Measurements from ENCODE around the gene SDK1.

The SDK1 gene

GRCh38 chr7:4242706-4243105 lies 941.7 kb downstream of the SDK1 start:
- no peak for ATAC-seq (ENCODE audit: insufficient read depth, low read depth)
- no peaks in the 10 kb centered on the region for H3K4me1 ChIP-seq (ENCODE audit: insufficient read depth, low read length)
- H4K20me1 ChIP-seq (ENCODE audit: insufficient read depth, low read length): no peaks in the 10 kb centered on the region
- H3K27me3 ChIP-seq (ENCODE audit: insufficient read depth, low read length, poor library complexity): no peaks in the 10 kb centered on the region
- H3K4me2 ChIP-seq (ENCODE audit: insufficient read depth, low read length): no peak overlapping the region
- H3K4me3 ChIP-seq (ENCODE audit: low read depth in 1 of 2, low read length in 2 of 2): no peak overlapping the region
- no peaks in the 10 kb centered on the region for H3K36me3 ChIP-seq (ENCODE audit: insufficient read depth, low read length)
- H3K27ac ChIP-seq (ENCODE audit: low read length): no peak overlapping the region
- no peak for DNase-seq
- TF ChIP-seq CTCF (IDR thresholded peaks at IDR 0.05; ENCODE audit: borderline replicate concordance, extremely low read depth, low read length, poor library complexity, severe bottlenecking) (no peak), EZH2 (IDR thresholded peaks at IDR 0.05; ENCODE audit: borderline replicate concordance, low read depth, low read length, severe bottlenecking) (no peak)
- peaks cover 3% of the 10 kb centered on the region for H3K9me3 ChIP-seq (ENCODE audit: insufficient read depth, low read length, severe bottlenecking)
- H2AFZ ChIP-seq (ENCODE audit: low read depth, low read length): no peak overlapping the region
- H3K9ac ChIP-seq (ENCODE audit: low read depth, low read length): no peak overlapping the region
- H3K79me2 ChIP-seq (ENCODE audit: insufficient read depth, low read length): no peaks in the 10 kb centered on the region

GRCh38 chr7:4244041-4244440 lies 943.0 kb downstream of the SDK1 start:
- Histone ChIP-seq H3K36me3 (ENCODE audit: insufficient read depth, low read length) (no peaks in the 10 kb centered on the region), H3K9ac (ENCODE audit: low read depth, low read length) (no peak overlapping the region), H2AFZ (ENCODE audit: low read depth, low read length) (no peak overlapping the region), H3K4me3 (ENCODE audit: low read depth in 1 of 2, low read length in 2 of 2) (no peak overlapping the region), H3K4me2 (ENCODE audit: insufficient read depth, low read length) (no peak overlapping the region), H3K4me1 (ENCODE audit: insufficient read depth, low read length) (no peaks in the 10 kb centered on the region), H3K79me2 (ENCODE audit: insufficient read depth, low read length) (no peaks in the 10 kb centered on the region), H3K27ac (ENCODE audit: low read length) (no peak overlapping the region), H3K9me3 (ENCODE audit: insufficient read depth, low read length, severe bottlenecking) (peaks cover 10% of the 10 kb centered on the region), H4K20me1 (ENCODE audit: insufficient read depth, low read length) (no peaks in the 10 kb centered on the region), H3K27me3 (ENCODE audit: insufficient read depth, low read length, poor library complexity) (no peaks in the 10 kb centered on the region)
- ATAC-seq (ENCODE audit: insufficient read depth, low read depth): no peak
- no peak for DNase-seq
- TF ChIP-seq EZH2 (IDR thresholded peaks at IDR 0.05; ENCODE audit: borderline replicate concordance, low read depth, low read length, severe bottlenecking) (no peak), CTCF (IDR thresholded peaks at IDR 0.05; ENCODE audit: borderline replicate concordance, extremely low read depth, low read length, poor library complexity, severe bottlenecking) (no peak)

GRCh38 chr7:4244635-4245034 lies 943.6 kb downstream of the SDK1 start:
- no peak overlapping the region for H3K4me3 ChIP-seq (ENCODE audit: low read depth in 1 of 2, low read length in 2 of 2)
- H3K36me3 ChIP-seq (ENCODE audit: insufficient read depth, low read length): no peaks in the 10 kb centered on the region
- H3K27ac ChIP-seq (ENCODE audit: low read length): no peak overlapping the region
- H3K79me2 ChIP-seq (ENCODE audit: insufficient read depth, low read length): no peaks in the 10 kb centered on the region
- ATAC-seq (ENCODE audit: insufficient read depth, low read depth): no peak
- no peak overlapping the region for H3K9ac ChIP-seq (ENCODE audit: low read depth, low read length)
- peaks cover 10% of the 10 kb centered on the region for H3K9me3 ChIP-seq (ENCODE audit: insufficient read depth, low read length, severe bottlenecking)
- no peaks in the 10 kb centered on the region for H3K4me1 ChIP-seq (ENCODE audit: insufficient read depth, low read length)
- TF ChIP-seq EZH2 (IDR thresholded peaks at IDR 0.05; ENCODE audit: borderline replicate concordance, low read depth, low read length, severe bottlenecking): no peak
- TF ChIP-seq CTCF (IDR thresholded peaks at IDR 0.05; ENCODE audit: borderline replicate concordance, extremely low read depth, low read length, poor library complexity, severe bottlenecking): no peak
- H3K4me2 ChIP-seq (ENCODE audit: insufficient read depth, low read length): no peak overlapping the region
- no peak for DNase-seq
- H4K20me1 ChIP-seq (ENCODE audit: insufficient read depth, low read length): no peaks in the 10 kb centered on the region
- H3K27me3 ChIP-seq (ENCODE audit: insufficient read depth, low read length, poor library complexity): no peaks in the 10 kb centered on the region
- no peak overlapping the region for H2AFZ ChIP-seq (ENCODE audit: low read depth, low read length)
